Peyer's patch (tissue), 4 donors: ENCODE results near the gene CCDC154. TPM values are rescaled to one million over a fixed set of nuclear protein-coding genes. Genes with fewer than 3 reads are reported as not detected.

Source experiments
- DNase-seq, 3 donors: peaks; one replicate each; pipeline ENCODE4 v3.0.0-alpha.2; 2017 to 2019
- H3K27ac ChIP-seq, 4 donors: fragments of 200-600 bp; sonication (generic); one replicate each; pipeline ENCODE4 v1.5.1; 2016 to 2019
- H3K27me3 ChIP-seq, 2 donors: fragments of 200-600 bp; sonication (generic); one replicate each; pipeline ENCODE4 v1.5.1; 2019
- H3K36me3 ChIP-seq, 3 donors: fragments of 200-600 bp; sonication (generic); one replicate each; pipeline ENCODE4 v1.5.1; 2016 to 2019
- H3K4me1 ChIP-seq, 4 donors: fragments of 200-600 bp; sonication (generic); one replicate each; pipeline ENCODE4 v1.5.1; 2016 to 2019
- H3K4me3 ChIP-seq, 4 donors: fragments of 200-600 bp; sonication (generic); 1 replicate in 3 of 4; 2 replicates in 1 of 4; pipeline ENCODE4 v1.5.1; 2016 to 2019; ENCODE audit warnings: mild to moderate bottlenecking in 1 of 4
- H3K9me3 ChIP-seq, 4 donors: fragments of 200-600 bp; sonication (generic); one replicate each; pipeline ENCODE4 v1.5.1; 2016 to 2019; ENCODE audit warnings: mild to moderate bottlenecking in 1 of 4
- CTCF ChIP-seq, 6 experiments: fragments of 450-650 bp in 4 of 6; fragments of 200-600 bp in 2 of 6; sonication (generic) in 1 of 6; IDR thresholded peaks; one replicate each; pipeline ENCODE4 v1.5.1; 2017 to 2019; ENCODE audit warnings: antibody characterized with exemption in 6 of 6, mild to moderate bottlenecking in 3 of 6, moderate library complexity in 1 of 6
- POLR2A ChIP-seq, 2 donors: fragments of 450-650 bp; IDR thresholded peaks; one replicate each; pipeline ENCODE4 v1.5.1; 2017; ENCODE audit warnings: antibody characterized with exemption in 2 of 2, mild to moderate bottlenecking in 2 of 2, moderate library complexity in 2 of 2
- total RNA-seq, 4 donors: library from RNA; depleted of rRNA; stranded (reverse); fragments of >200 nt; gene quantifications; one replicate each; pipeline ENCODE4 v1.1.0, GENCODE V29; 2016

The CCDC154 gene
- total RNA-seq, 4 donors from 2014 or later = 0.47 to 23.1 (median 0.73) TPM

- Histone ChIP-seq H3K27ac (no peak overlapping the region), H3K36me3 (peaks cover 0 to 89% (median 0%) of the 10 kb centered on the region in 3 donors), H3K27me3 (no peaks in the 10 kb centered on the region), H3K4me3 (no peak overlapping the region), H3K9me3 (no peaks in the 10 kb centered on the region), H3K4me1 (peaks cover 0 to 8% (median 2%) of the 10 kb centered on the region in 4 donors)
- DNase-seq = no peak
- no peak for TF ChIP-seq CTCF (IDR thresholded peaks at IDR 0.05)
- TF ChIP-seq POLR2A (IDR thresholded peaks at IDR 0.05) = no peak
Measured at GRCh38 chr16:1455190-1456171, 11.1 kb upstream of the CCDC154 start.

GRCh38 chr16:1454561-1454960 is 10.2 kb upstream of the CCDC154 start:
- H3K4me1 ChIP-seq = peaks cover 0 to 8% (median 2%) of the 10 kb centered on the region in 4 donors
- H3K4me3 ChIP-seq = no peak overlapping the region
- no peaks in the 10 kb centered on the region for H3K9me3 ChIP-seq
- H3K27me3 ChIP-seq = no peaks in the 10 kb centered on the region
- peaks cover 0 to 89% (median 0%) of the 10 kb centered on the region in 3 donors for H3K36me3 ChIP-seq
- no peak for DNase-seq
- no peak overlapping the region for H3K27ac ChIP-seq
- TF ChIP-seq POLR2A (IDR thresholded peaks at IDR 0.05) (no peak), CTCF (IDR thresholded peaks at IDR 0.05) (no peak)

- no peak overlapping the region for H3K4me3 ChIP-seq
- H3K4me1 ChIP-seq = peaks cover 0 to under 1% (median 0%) of the 10 kb centered on the region in 4 donors
- DNase-seq = no peak
- H3K27ac ChIP-seq = no peak overlapping the region
- H3K9me3 ChIP-seq = no peaks in the 10 kb centered on the region
- H3K27me3 ChIP-seq = no peaks in the 10 kb centered on the region
- peaks cover 0 to 90% (median 0%) of the 10 kb centered on the region in 3 donors for H3K36me3 ChIP-seq
- TF ChIP-seq CTCF (IDR thresholded peaks at IDR 0.05) (no peak), POLR2A (IDR thresholded peaks at IDR 0.05) (no peak)
Measured at GRCh38 chr16:1453316-1453715, 9.0 kb upstream of the CCDC154 start.

- Histone ChIP-seq H3K27ac (no peak overlapping the region), H3K36me3 (peaks cover 0 to 90% (median 0%) of the 10 kb centered on the region in 3 donors), H3K4me3 (no peak overlapping the region), H3K9me3 (no peaks in the 10 kb centered on the region), H3K4me1 (no peaks in the 10 kb centered on the region), H3K27me3 (no peaks in the 10 kb centered on the region)
- TF ChIP-seq POLR2A (IDR thresholded peaks at IDR 0.05) = no peak
- TF ChIP-seq CTCF (IDR thresholded peaks at IDR 0.05) = no peak
- DNase-seq = no peak
Measured at GRCh38 chr16:1452530-1452929, 8.2 kb upstream of the CCDC154 start.

GRCh38 chr16:1451702-1452392 is 7.5 kb upstream of the CCDC154 start:
- Histone ChIP-seq H3K36me3 (peaks cover 0 to 92% (median 0%) of the 10 kb centered on the region in 3 donors), H3K4me3 (no peak overlapping the region), H3K9me3 (no peaks in the 10 kb centered on the region), H3K27me3 (no peaks in the 10 kb centered on the region), H3K27ac (no peak overlapping the region), H3K4me1 (no peaks in the 10 kb centered on the region)
- TF ChIP-seq POLR2A (IDR thresholded peaks at IDR 0.05) = no peak
- TF ChIP-seq CTCF (IDR thresholded peaks at IDR 0.05) = no peak
- no peak for DNase-seq
